ENCODE results near the gene CDK5RAP2. TPM values are rescaled to one million over a fixed set of nuclear protein-coding genes. Genes with fewer than 3 reads are reported as not detected.

The CDK5RAP2 gene
- total RNA-seq, 1 donor from 2014 or later, result 75.4 TPM

DNA sequence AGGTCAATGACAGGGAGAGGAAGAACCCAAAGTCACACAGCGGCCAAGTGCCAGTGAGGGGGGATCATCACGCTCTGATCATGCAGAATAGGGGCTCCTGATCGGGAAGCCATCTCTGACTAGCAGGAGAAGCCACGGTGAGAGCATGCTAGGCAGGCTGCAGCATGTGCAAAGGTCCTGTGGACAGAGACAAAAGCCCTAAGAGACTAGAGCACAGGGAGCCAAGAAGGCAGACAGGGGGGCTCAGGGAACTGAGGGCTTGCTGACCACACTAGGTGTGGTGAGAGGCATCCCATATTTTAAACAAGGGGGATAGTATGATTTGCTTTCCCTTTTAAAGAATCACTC is 195.1 kb downstream of the CDK5RAP2 start:
- DNase-seq (ENCODE audit: missing footprints), result no peak
- intact Hi-C loops (cut with DNase I), result no loop called here
- ATAC-seq, result no peak

DNA sequence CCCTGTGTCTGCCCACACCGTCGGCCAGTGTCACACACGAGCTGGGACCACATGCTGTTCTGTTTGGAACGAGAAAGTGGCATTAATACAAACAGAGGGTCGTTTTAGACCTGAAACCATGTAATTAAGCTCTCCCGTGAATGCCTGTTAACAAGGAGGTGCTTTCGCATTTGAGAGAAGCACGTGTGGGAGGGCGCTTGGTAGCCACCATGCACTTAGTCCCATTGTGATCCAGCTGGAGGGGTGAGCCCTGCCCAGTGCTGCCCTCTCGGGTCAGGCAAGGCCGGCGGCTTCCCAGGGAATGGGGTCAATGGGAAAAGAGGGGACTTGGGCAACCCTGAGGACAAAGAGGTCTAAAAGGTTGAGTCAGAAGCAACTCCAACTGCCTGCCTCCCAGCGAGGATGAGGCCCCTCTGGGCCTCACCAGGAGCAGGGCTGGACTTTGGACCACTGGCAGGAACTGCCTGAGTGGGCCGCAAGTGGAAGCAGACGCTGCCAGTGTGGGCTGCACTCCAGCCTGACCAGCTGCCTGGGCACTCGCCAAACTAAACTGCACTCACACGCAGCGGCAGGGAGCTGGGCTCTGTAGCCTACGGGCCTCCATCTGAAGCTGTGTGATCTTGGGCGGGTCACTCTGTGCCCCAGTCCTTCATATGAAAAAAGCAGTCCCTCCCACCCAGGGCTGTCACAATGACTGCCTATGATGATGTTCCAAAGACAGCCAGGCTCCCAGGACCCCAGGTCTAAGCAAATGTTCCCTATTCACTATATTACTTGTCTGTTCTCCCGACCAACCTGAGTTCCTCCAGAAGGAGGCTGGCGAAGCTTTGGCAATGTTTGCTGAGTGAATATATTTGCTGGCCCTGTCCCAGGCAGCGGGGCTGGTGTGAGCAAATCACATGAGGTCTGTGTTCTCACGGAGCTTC is 195.7 kb downstream of the CDK5RAP2 start:
- intact Hi-C loops (cut with DNase I), result no loop called here
- ATAC-seq (no peak), DNase-seq (ENCODE audit: missing footprints) (no peak)

DNA sequence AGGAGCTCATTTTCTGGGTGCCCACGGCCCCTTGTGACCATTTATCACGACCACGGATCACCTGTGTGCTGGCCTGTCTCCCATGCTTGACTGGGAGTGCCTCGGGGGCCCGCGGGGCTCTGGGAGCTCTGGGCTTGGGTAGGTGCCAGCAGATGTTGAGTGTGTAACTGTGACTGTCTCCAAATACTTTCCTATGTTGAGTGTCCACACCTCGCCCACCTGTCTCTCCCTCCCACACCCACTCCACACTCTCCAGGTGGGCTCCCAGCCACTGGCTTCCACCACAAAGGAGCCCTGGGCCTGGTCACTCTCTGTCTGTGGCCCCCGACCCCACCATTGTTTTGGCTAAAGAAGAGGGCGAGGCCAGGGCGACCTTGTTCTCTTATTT is 196.4 kb downstream of the CDK5RAP2 start:
- intact Hi-C loops (cut with DNase I), result no loop called here
- no peak for ATAC-seq
- no peak for DNase-seq (ENCODE audit: missing footprints)

DNA sequence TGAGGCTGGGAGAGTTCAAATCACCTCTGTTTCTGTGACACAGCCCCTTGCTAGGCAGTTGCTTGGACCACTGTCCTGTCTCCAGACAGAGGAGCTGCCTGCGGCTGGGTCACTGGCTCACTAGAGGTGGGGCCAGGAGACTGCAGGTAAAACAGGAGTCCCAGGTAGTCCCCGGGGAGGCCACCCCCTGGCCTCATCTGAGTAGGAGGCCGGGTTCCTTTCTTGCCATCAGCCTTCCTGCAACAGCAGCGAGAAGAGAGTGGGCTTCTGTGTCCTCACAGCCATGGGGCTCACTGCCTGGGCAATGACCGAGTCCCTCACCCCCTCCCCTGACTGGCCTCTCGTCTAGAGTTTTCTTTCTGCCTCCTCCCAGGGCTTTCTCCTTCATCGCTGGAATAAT is 197.5 kb downstream of the CDK5RAP2 start:
- intact Hi-C loops (cut with DNase I), result no loop called here
- no peak for DNase-seq (ENCODE audit: missing footprints)
- ATAC-seq, result no peak

DNA sequence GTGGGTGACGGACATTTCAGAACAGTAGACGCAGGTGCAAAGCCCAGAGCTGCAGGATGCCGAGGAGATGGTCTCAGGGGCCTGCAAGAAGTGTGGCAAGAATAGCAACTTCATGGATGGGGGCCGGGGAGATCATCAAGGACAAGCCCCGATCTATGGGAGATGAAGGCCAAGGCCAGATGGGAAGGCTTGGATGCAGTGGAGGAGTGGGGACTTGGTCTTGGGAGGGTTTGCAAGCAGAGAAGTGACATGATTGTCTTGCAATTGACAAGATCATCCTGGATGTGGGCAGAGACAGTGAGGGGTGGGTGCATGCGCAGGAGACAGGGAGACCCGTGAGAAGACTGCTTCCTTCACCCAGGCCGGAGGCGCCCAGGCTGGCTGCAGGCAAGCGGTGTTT is 198.1 kb downstream of the CDK5RAP2 start:
- DNase-seq (ENCODE audit: missing footprints), result no peak
- no peak for ATAC-seq
- intact Hi-C loops (cut with DNase I), result no loop called here

DNA sequence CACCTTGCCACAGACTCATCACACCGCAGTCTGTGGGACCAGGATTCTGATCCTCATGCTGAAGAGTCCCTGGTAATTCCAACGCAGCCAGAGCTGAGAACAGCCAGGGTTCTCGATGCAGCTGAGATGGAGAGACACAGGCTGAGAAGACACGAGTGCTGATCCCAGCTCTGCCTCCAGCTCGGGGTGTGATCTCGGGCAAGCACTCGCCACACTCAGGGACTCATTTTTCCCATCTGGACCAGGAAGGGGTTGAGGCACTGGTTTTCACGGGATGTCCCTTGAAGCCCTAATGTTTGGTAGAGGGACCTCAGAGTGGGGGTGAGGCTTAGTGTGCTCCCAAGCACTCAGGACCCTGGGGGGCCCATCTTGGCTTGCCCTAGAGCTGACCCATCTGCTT is 200.4 kb downstream of the CDK5RAP2 start:
- DNase-seq (ENCODE audit: missing footprints) (no peak), ATAC-seq (no peak)
- intact Hi-C loops (cut with DNase I), result no loop called here

DNA sequence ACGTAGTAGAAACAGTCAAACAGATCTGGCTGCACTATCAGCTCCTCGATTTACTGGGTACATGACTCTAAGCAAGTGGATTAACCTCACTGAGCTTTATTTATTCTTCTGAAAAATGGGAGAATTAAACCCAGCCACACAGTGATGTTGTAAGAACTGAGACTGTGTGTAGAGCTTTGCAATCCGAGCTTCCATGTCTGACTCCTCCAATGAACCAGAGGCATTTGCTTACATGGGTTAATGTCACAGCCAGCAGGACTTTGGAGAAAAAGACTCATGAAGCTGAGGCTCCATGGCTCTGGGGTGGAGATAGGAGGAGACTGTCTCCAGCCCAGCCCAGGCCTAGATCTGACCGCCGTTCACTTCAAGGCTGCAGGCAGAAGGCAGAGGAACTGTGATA is 201.3 kb downstream of the CDK5RAP2 start:
- intact Hi-C loops (cut with DNase I), result no loop called here
- ATAC-seq, result no peak

DNA sequence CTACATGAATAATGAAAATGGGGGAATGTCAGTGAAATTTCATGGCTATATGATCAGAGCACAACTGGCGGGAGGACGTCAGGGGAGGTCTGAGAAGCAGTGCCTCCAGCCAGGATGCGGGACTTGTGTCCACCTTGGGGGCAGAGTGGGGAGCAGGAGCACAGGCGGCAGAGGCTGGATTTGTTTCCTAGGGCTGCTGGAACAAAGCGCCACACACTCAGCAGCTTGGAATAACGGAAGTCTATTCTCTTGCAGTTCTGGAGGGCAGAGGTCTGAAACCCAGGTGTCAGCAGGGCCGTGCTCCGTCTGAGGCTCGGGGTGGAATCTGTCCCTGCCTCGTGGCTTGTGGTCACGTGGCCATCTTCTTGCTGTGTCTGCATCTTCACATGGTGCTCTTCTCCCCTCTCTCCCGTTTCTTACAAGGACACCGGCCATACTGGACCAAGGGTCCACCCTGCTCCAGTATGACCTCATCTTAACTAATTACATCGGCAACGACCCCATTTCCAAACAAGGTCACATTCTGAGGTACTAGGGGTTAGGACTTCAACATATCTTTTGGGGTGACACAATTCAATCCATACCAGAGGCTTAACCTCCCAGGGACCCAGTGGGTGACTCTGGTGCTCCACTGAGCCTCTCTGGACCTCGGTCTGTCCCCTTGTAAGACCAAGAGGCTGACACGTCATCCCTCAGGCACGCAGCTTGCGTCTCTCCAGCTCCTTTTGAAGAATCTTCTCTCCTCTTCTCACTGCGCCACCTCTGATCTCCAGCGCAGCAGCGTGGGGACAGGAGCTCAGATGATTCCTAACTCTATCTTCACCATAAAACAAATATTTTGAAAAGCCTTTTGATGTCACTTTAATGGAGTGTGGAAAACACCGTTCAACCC is 202.5 kb downstream of the CDK5RAP2 start:
- DNase-seq (ENCODE audit: missing footprints) (no peak), ATAC-seq (no peak)
- intact Hi-C loops (cut with DNase I), result no loop called here

More for the DNA sequence above, 201.3 kb downstream of the CDK5RAP2 start:
- no peak for DNase-seq (ENCODE audit: missing footprints)

DNA sequence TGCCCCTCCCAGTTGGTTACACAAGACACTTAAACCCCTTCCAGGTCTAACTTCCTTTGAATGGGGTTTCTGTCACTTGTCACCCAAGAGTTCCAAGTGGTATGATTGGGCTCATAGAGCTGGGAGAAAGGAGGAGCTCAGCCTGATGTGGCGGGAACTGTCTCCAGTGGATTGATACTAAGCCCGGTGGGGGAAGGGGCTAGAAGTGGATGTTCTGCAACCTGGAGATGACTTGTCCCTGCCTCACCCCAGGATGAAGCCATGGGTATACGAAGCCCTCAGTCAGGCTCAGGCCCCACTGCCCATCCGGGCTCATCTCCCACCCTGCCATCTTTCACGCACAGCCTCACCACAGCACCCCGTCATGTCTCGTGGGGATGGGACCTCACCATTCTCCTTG is 203.9 kb downstream of the CDK5RAP2 start:
- DNase-seq (ENCODE audit: missing footprints) (no peak), ATAC-seq (no peak)
- intact Hi-C loops (cut with DNase I), result no loop called here

DNA sequence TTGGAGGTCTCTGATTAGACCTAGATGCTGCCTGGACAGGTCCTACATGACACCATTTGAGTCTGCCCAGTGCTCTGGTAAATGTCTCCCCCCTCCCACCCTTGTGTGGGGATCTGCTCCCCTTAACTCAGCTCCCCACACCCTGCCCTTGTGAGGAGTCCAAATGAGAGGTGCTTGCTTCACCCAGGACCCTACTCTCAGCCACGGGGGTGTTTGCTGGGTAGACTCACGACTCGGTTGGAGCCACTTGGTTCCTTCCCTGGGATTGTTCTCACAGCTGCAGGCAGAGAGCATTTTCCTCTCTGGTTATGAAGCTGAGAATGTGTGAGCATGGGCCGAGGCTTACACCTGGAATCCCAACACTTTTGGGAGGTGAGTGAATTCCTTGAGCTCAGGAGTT is 204.7 kb downstream of the CDK5RAP2 start:
- no peak for ATAC-seq
- intact Hi-C loops (cut with DNase I), result no loop called here

DNA sequence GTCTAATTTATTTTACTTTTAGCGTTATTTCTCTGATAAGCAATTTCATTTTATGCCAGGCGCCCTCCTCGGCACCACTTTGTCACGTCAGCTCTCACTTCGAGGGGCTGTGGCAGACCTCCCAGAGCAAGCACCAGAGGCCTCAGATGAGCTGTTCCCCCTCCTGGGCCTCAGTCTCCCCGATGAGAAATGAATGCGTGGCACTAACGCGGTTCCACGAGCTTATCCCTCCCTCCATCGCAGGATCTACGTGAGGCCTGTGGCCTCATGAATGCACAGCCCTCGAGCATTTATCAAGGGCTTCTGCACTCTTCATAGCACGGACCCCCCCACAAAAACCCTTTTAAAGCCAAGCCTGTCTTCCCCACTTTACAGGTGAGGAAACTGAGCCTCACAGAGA is 205.2 kb downstream of the CDK5RAP2 start:
- ATAC-seq (no peak), DNase-seq (ENCODE audit: missing footprints) (no peak)
- intact Hi-C loops (cut with DNase I), result no loop called here

More for the DNA sequence above, 204.7 kb downstream of the CDK5RAP2 start:
- DNase-seq (ENCODE audit: missing footprints), result no peak

DNA sequence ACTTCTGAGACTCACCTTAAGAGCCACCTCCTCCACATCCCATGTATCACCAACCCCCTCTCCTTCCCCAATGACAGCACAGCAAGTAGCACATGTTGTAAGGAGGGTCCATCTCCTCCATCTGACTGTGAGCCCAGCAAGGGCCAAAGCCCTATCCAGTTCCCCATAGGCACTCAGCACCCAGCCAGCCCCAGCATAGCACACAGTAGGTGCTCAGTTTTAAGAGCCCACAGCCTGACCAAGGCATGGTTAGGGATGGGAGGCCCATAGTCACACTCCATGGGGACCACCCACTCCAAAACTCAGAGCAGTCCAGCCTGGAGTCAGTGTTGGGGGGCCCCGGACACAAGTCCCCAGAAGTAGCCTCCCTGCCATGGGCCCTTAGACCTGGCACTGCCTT is 205.7 kb downstream of the CDK5RAP2 start:
- DNase-seq (ENCODE audit: missing footprints), result no peak
- ATAC-seq, result no peak
- intact Hi-C loops (cut with DNase I), result no loop called here

DNA sequence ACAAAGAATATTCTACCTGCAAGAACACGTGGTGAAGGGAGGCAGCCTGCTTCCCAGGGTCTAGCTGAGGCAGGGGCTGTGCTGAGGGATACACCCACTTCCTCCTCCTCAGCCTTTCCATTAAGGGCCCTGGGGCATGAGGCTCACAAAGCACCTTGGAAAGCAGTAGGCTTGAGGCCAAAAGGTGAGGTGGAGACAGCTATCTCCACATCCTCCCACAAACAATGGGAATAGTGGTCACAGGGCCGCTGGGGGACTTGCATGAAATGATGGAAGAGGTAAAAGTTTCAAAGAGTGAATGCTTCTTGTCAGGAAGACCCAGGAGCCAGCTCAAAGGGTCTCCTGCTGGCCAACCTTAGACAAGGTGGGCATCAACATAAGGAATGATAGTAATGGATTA is 207.9 kb downstream of the CDK5RAP2 start:
- no peak for DNase-seq (ENCODE audit: missing footprints)
- ATAC-seq, result no peak
- intact Hi-C loops (cut with DNase I), result no loop called here

DNA sequence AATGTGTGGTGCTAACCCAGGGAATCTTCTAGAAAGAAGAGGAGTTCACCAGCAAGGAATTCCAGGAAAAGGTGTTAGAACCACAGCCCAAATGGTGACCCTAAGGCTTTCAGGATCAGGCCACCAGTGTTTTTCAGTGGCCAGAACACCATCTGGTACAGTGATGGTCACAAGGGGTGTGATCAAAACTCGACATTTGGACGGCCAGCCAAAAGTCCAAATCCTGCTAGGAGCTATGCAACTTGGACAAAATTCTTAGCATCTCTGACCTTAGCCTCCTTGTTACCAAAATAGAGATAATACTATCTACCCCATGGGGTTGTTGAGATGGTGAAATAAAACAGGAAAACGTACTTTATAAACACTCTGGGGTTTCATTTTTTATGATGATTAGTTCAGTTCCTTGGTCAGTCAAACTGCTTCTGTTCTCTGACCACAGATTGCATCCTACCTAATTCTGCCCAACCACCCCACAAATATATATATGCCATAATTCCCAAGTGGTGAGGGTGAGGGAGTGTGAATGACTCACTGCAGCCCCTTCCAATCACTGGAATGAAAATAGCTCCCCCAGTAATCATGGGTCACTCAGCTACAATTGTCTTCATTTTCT is 210.3 kb downstream of the CDK5RAP2 start:
- intact Hi-C loops (cut with DNase I), result no loop called here
- DNase-seq (ENCODE audit: missing footprints) (no peak), ATAC-seq (peak; percentile 62)

DNA sequence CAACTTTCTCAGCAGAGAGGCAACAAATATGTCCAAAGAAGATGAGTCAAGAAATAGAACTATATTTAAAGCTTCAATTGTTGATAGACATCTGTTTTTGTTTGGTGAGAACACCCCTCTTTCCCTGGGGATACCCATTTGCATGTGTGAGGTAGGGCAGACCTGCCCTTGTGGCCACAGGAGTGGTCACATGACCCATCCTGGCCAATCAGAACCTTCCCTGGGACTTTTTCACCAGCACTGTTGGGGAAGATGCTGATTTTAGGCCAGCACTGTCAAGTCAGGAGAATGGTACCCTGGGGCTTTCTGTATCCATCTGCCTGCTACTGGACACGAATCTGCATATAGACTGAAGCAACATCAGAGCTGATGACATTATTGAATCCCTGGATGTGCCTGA is 211.2 kb downstream of the CDK5RAP2 start:
- ATAC-seq (no peak), DNase-seq (ENCODE audit: missing footprints) (no peak)
- intact Hi-C loops (cut with DNase I), result no loop called here

DNA sequence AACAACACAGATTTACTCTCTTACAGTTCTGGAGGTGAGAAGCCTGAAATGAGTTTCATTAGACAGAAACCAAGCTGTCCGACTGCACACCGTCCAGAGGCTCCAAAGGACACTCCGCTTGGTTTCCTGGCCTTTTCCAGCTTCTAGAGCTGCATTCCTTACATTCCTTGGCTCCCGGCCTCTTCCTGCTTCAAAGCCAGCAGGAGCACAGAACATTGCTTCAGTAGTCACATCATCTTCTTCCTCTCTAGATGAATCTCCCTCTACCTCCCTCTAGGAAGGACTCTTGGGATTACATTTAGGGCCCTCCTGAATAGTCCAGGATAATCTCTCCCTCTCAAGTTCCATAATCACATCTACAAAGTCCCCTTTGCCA is 213.3 kb downstream of the CDK5RAP2 start:
- intact Hi-C loops (cut with DNase I), result no loop called here
- DNase-seq (ENCODE audit: missing footprints) (no peak), ATAC-seq (no peak)

DNA sequence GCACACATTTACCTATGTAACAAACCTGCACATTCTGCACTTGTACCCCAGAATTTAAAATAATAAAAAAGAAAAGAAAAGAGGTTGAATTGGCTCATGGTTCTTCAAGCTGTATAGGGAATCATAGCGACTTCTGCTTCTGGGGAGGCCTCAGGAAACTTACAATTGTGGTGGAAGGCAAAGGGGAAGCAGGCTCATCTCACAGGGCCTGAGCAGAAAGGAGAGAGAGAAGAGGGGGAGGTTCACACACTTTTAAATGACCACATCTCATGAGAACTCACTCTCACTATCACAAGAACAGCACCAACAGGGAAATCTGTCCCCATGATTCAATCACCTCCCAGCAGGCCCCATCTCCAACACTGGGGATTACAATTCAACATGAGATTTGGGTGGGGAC is 214.6 kb downstream of the CDK5RAP2 start:
- ATAC-seq (no peak), DNase-seq (ENCODE audit: missing footprints) (no peak)
- intact Hi-C loops (cut with DNase I), result no loop called here

DNA sequence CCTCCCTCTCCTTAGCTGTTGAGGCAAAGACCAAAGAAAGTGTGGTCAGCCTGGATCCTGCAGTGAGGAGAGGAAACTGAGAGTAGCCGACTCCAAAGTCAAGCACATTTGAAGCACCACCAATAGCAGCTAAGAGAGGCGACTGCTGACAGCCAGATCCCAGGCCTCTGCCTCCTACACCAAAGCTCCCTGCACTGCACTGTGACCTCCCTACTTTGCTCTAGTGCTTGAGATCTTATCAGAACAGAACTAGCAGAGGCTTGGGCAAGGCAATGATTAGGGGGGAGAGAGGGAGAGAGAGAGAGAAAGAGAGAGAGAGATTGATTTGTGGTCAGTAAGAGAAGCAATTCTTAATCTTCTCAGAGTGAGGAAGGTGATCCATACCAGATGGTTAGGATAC is 216.3 kb downstream of the CDK5RAP2 start:
- DNase-seq (ENCODE audit: missing footprints) (no peak), ATAC-seq (no peak)
- intact Hi-C loops (cut with DNase I), result no loop called here

DNA sequence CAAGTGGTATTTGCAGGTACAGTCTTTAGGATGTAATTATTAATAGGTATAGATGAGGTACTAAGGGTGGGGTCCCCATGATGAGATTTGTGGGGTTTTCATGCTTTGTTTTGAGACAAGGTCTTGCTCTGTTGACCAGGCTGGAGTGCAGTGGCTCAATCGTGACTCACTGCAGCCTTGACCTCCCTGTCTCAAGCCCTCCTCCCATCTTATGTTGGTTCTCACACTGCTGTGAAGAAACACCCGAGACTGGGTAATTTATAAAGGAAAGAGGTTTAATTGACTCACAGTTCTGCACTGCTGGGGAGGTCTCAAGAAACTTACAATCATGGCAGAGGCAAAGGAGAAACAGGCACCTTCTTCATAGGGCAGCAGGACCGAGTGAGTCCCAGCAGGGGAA is 217.5 kb downstream of the CDK5RAP2 start:
- ATAC-seq (no peak), DNase-seq (ENCODE audit: missing footprints) (no peak)
- intact Hi-C loops (cut with DNase I), result no loop called here

DNA sequence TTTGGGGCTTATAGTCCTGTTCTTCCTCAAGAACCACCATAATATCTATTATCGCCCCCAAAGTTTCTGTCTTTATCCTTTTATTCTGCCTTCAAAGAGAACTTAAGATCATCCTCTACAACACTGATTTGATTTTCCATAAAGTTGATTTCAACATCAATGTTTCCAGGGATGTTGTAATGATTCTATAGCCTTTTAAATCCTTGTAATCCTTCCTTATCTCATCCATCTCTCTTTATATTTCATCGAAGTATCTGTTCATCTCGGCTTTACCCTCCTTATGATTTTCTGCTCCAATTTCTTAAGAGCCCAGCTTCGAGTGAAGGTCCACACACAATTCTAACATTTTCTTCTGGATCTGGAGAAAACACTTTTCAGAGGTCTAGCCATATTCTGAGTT is 218.4 kb downstream of the CDK5RAP2 start:
- no peak for ATAC-seq
- no peak for DNase-seq (ENCODE audit: missing footprints)
- intact Hi-C loops (cut with DNase I), result no loop called here
